T-helper 1 cell (primary cell): ENCODE results near the gene GNAI1.

Experiments used
- DNase-seq, 5 donors: peaks; one replicate each; pipeline ENCODE4 v3.0.0-alpha.2; 2012 to 2020

The GNAI1 gene

DNA sequence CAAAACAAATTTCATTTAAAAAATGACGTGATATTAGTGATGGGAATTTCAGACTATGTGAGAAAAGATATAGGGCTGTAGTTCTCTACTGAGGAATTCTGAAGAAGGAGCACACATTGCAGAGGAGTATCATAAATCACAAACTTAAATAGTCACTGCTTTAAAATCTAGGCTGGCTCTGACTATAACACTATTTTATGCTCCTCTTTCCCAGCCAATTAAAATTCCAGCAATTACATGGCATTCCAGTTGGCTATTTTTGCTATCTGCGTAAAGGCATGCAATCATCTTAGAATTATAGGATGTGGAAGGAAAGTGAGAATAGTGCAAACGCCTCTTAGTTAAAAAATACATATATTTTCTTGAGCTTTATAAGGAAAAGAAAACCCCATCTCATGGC lies 123.1 kb downstream of the GNAI1 start:
- DNase-seq, result no peak

DNA sequence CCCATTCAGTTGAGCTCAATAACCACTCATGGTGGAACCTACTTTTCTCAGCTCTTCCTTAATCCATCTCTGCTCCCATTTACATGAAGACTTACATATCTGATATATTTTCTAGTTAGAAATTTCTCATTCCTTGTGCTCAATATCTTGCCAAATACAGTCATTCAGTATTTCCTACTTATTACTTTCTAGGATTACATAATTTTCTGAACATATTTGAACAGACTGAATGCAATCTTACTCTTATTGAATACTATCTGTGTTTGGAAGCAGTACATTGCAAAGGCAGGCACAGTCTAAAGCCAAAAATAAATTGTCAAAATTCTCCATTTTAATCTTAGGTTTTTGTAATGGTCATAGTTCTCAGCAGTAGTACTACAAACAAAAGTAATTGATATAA lies 126.0 kb downstream of the GNAI1 start:
- no peak for DNase-seq

DNA sequence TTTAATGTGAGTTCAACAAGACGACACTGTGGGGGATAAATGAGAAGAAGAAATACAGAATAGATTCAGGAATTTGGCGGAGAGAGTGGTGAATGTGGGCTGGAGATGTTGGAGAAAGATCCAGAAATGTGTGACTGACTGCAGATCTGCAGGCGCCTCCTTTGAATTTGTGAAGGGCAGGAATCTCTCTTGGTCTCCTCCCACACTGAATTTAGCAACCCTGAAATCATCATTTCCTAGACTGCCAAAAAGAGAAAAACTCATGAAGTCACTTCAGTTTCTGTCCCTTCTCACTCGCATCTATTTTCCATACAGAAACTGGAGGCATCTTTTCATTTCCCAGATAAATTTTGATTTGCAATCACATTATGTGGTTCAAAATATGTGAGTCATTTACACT lies 128.7 kb downstream of the GNAI1 start:
- DNase-seq, result no peak

DNA sequence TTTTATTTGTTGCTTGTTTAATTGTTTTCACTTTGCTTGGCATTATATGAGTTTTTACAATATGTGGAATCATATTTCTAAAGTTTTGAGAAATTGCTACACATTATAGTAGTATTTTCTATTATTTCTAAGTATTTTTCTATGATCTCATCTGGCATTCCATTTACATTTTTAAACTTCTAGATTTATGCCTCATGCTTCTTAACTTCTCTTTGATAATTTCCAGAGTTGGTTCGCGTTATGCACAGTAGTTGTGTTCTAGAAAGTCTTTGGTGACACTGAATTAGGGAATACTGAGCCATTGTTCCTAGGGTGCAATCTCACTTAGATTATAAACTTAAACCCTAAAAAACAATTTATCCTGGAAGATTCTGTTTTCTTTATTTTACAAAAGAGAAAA lies 129.2 kb downstream of the GNAI1 start:
- DNase-seq, result no peak

DNA sequence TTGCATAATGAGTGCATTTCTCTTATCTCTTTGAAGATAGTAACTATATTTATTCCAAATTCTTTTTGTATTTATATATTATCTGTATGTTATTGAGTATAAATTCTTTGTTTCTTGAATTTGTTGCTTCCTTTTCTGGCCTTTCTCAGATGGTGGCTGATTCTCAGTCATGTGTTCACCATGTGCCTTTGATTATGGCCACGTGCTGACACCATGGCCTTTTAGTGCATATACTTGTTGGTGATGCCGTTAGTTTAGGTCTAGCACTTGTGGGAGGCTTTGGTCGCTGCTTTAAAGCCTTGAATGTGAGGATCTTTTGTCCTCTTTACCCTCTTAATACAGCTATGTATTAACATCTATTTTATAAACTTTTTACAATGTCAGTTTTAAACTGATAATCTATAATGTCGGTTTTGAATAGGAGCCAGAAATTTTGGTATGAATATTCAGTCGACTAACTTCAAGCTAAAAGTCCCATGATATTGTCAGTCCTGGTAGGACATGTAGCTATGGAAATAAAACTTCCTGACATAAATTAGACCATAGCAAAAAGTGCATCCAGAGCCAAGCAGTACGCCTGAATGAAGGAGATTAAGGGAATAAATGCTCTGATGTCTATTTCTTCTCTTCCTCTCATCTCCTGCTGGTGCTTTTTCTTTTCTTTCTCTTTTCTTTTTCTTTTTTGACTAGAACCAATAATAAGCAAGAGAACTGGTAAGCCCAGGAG lies 130.3 kb downstream of the GNAI1 start:
- no peak for DNase-seq

DNA sequence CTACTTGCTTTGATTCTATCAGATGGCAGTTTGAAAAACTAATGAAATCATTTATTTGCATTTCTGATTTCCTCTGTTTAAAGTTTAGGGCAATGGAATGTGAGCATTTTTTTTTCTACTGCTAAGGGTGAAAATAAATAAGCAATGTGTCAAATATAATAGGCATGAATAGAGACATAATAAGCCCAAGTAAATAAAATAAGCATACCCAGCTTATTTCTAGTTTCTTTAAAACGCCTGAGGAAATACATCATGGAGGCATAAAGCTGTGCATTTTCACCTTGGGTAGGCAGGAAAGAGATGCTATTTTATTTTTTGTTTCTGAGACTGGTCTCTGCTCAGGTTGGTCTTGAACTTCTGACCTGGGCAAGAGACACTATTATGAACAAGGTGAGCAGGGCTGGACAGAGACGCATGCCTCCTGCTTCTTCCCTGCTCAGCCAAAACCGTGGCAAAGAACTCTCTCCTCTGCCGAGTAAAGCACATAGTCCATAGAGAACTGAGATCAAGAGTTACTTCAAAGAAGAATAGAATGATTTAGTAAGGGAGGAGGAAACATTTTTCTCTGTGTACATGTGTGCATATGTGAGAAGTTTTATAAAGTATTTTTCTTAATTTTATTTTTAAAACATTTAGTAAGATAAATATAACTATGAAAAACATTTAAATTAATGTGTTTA lies 138.1 kb downstream of the GNAI1 start:
- no peak for DNase-seq

DNA sequence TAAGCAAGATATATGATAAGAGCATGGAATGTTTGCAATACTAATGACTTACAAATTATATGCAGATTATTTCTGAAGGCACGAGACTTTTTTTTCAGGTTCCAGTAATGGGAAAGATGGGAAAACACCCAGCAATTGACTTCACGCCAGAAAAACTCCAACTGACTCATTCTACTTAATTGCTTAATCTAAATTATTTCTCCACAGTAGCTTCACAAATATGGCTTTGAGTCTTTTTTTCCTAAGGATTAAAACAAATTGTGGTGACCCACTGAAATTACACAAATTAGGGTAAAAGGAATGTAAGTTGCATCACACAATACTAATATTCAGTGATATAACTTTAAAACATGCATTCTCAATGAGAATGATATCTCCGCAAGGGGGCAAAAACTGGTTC lies 138.7 kb downstream of the GNAI1 start:
- DNase-seq, result no peak

DNA sequence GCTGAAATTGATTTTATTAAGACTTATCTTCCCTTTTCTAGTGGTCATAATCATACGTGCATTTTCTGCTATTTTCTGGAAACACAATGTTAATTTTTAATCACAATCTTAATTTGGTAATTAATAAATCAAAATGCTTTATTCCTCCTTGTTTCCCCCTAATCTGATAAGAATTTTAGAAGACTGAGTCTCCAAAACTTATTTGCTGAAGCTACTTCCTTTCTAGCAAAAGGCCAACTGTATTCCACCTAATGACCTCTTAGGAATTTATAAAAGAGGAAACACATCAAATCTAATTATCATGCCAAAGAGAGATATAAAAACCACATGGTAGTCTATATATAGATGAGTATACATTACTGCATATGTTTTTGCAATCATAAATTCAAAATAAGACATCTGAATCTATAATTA lies 140.6 kb downstream of the GNAI1 start:
- no peak for DNase-seq
